HG03159 (cell line): ENCODE results near the gene NRCAM.

Experiments used
- ATAC-seq: cut with Tn5 transposase; IDR thresholded peaks from one replicate; pipeline ENCODE4 v1.9.1; 2021; ENCODE audit warnings: mild to moderate bottlenecking, moderate library complexity; ENCODE audit not compliant: unreplicated experiment

Gene NRCAM

DNA sequence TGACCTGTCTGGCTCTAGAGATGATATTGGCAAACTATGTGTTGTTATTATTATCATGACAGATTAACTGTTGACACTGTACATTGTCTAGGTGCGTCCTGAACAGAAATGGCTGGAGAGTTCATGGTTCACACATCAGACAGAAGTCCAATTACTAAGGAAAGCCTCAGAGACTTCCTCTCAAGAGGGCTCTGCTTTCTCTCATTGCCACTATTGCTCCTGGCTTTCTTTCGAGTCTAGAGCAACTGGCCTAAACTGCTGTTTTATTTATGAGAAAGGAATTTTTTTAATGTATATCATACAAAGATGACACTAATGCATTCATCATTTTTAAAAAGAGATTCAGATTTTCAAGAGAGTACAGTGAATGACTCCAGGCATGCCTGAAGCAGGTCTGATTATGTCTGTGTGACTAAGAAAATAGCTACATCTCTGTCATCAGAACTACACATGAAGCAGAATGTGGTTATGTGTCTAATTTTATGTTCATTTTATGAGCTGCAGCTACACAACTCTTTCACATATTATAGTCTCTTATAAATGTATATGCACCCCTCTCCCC is 30.4 kb downstream of the NRCAM start:
- ATAC-seq: no peak

GRCh38 chr7:108424013-108424412 is 32.2 kb downstream of the NRCAM start:
- ATAC-seq: no peak

GRCh38 chr7:108423089-108423989 is 32.9 kb downstream of the NRCAM start:
- no peak for ATAC-seq

DNA sequence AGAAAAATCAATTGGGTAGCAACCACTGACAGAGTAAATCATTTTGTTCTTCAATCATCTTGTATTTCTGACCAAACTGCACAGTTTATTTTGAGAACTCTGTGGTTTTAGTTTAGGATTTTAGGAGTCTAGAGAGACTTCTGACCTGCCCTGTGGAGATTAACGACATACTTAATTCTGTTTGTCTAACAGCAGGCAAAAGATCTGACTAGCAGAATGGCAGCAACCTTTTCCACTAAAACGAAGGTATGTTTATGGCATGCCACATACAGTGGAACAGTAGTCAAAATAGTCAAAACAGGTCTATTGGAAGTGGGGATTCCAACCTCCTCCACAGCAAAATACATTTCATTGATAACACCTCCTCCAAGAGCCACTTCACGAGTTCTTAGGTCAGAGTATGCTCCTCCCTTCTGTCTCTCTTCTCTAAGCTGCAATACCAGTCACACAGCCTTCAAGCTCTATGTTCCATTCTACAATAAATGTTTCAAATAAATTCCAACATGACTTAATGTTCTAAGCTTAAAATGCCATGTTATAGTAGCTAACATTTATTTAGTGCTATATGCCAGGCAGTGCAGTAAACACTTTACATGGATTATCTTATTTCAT is 34.4 kb downstream of the NRCAM start:
- no peak for ATAC-seq

DNA sequence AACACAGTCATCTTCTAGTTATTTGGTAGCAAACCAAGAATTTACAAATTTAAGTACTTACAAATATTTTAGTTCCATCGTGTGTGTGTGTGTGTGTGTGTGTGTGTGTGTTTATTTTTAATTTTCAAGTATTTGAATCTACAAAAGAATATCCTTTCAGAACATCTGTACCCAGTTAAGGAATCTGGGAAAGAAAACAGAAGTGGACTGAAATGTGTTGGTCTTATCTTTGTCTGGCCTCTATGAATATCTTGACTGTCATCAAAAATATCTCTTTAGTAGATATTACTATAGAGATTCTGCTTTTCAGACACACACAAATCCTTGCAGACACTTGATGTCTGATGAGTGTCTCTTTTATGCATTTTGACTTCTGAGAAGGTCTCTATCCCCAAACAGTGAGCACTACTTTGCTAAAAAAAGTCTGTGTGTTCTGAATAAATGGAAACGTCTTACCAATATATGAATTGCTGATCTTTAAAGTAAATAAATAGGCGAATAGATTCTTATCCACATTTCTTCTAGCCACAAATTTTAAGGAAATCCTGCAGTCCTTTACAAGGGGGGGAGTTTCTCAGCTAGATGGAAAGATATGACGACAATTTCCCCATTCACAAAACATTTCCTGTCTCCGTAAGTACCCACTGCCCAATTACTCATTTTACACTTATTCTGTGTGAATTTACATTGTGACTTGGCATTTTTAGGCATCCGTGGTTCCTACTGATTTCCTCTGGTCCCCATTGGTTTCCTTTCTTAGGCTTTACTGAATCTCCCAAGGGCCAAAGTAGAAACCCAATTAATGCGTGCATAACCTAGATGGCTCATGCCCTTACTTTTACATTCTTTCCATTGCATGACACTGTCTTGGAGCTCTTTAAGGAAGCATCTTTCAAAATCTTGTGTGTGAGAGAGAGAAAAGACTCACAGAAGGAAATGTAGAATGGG is 36.0 kb downstream of the NRCAM start:
- ATAC-seq: no peak

DNA sequence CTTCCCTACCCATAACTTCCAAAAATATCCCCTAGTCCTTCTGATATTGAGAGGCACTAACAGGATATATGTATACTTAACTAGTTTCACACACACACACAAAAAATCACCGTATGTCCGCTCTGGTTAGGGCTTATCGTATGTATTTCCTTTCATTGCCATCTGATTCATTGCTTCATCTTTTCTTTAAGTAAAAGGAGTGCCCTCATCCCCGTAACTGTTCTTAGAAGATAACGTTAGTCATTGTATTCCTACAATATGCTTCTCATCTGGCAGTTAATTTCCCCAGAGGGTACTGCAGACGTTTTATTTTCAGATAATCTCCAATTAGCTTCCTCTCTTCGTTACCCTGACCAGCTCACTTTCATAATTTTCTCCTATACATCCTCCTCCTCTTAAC is 37.3 kb downstream of the NRCAM start:
- ATAC-seq: no peak

DNA sequence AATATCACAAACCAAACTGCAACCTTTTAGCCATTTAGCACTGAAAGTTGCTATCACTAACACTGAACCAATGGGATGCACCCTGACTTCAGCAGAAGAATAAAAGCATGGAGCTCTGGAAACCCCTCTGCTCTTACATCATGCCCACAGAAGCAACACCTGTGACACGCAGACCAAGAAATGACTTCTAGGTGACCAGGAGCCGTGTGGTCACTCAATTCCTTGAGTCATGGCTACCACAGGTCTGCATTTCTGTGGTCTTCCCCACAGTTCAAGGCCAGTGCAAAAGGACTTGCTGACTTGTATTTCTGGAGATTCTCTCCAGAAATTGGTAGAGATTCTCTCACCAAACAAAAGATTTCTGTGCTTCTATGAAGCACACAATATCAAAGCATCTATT is 38.3 kb downstream of the NRCAM start:
- no peak for ATAC-seq

GRCh38 chr7:108417144-108417543 is 39.1 kb downstream of the NRCAM start:
- no peak for ATAC-seq

DNA sequence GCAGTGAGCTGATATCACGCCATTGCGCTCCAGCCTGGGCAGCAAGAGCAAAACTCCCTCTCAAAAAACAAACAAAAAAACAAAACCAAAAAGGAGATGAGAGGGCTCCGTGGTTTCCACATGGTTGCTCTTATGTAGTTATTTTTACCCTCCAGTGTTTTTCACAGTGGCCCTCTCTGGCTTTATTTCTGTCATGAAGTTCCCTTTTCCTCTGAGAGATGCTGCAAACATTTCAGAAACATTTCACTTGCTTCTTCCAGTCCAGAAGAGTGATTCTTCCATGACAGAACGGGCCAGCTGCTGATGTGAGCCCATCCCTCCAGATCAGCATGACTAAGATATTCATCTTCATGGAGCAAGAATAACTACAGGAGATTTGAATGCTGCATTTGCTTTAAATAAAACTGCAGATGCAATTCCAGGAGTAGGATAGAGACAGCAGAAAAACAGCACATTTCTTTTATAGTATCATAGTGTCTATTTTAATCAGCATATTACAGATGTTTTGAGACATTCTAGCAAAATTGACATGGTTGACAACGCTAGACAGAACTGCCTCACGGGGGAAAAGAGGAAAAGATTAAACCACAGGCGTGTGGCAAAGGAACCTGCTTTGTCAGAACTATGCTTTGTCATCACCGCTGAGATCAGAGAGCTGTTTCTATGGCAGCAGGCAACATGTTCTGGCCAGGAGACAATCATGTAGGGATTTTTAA is 40.3 kb downstream of the NRCAM start:
- peak; percentile 85 for ATAC-seq

- ATAC-seq: no peak
These were observed 41.2 kb downstream of the NRCAM start for GRCh38 chr7:108415084-108415483.

- no peak for ATAC-seq
These were observed 42.3 kb downstream of the NRCAM start for GRCh38 chr7:108413782-108414492.

- no peak for ATAC-seq
These were observed 42.9 kb downstream of the NRCAM start for GRCh38 chr7:108413337-108413736.

GRCh38 chr7:108409146-108409545 is 47.1 kb downstream of the NRCAM start:
- no peak for ATAC-seq

DNA sequence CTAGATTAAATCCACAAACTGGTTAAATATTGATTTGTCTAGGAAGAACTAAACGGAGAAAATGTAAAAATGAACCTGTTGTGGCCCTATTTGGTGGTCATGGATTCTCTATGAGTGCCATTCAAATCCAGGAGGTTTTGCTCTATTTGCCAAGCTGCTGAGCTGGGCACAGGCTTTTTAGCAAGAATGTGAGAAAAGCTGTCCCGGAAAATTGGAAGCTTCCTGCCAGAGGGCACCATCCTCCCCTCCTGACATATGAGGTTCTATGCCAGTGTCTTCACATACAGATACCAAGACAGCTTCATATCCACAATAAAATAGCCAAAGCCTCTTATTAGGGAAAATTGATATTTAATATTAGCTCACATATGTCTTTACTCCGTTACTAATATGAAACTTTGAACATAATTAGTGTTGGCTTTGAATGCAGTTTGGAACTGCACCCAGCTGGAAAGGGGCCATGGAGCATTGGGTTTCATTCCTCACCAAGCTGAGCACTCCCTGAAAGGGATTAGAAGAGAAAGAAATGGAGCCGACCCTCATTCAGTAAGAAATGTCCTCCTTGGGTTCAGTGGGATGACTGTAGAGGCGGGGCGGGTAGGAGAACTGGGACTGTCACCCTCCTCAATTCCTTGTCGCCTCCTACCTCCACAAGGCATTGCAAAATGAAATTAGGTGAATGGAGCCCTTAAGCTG is 47.8 kb downstream of the NRCAM start:
- ATAC-seq: no peak

GRCh38 chr7:108407676-108408075 is 48.6 kb downstream of the NRCAM start:
- ATAC-seq: no peak

DNA sequence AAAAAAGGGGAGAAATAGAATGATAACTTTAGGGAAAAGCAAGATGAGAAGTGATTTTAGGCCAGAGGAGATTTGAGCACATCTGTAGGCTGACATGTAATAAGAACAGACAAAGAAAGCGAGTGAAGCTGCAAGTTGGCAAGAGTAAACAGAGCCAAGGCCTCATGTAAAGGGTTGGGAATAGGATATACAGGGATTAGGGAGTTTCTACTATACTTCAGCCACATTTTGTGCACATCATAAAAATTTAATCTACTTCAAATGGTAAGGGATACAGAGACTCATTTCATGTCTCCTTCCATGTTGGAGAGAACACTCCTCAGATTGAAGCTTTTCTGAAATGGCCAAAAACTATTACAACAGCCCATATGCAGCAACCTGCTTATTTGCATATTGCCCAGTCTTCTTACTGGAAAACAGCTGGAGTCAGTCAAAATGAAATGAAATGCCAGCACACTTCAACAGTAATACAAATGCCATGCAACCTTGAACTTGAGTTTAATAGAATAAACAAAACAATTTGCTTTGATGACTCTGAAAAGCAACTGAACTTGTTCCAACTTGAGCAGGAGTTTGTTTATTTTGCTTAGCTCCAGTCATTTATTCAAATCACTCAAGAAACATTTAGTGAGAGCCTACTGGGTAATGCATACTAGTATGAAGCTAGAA is 49.9 kb downstream of the NRCAM start:
- ATAC-seq: no peak

- no peak for ATAC-seq
These were observed 51.5 kb downstream of the NRCAM start for GRCh38 chr7:108404509-108405420.
